NB4 (cell line): ENCODE data around the gene KLK10.

Experiments
- CTCF ChIP-seq: IDR thresholded peaks from one replicate; pipeline ENCODE4 v1.5.1; 2012; ENCODE audit warnings: low read depth, low read length
- MAX ChIP-seq: IDR thresholded peaks from 2 replicates; pipeline ENCODE4 v1.6.1; 2011; ENCODE audit warnings: low read depth, low read length
- POLR2A ChIP-seq: IDR thresholded peaks from 2 replicates; pipeline ENCODE4 v1.6.1; 2011; ENCODE audit warnings: mild to moderate bottlenecking; ENCODE audit not compliant: insufficient read length; ENCODE audit errors: extremely low read depth

- TF ChIP-seq POLR2A (no peak), CTCF (no peak), MAX (no peak)
Observed at GRCh38 chr19:51000426-51000825, 19.1 kb downstream of the KLK10 start.
